CD8-positive, alpha-beta memory T cell (primary cell): ENCODE measurements around the gene MFSD2A. TPM values are rescaled to one million over a fixed set of nuclear protein-coding genes. Genes with fewer than 3 reads are reported as not detected.
"Not testable (repeated sequence)": the region's sequence is repeated elsewhere in the genome, so short reads cannot be mapped to it uniquely, and the experiment has no call there.

Experiments used
- CTCF ChIA-PET: fragments of 350-600 bp; sonication (Branson Sonifier 250); formaldehyde crosslinking; loops from one replicate; lab custom pipeline; 2021; ENCODE audit warnings: antibody characterized with exemption; lab: Charles Lee
- POLR2A ChIA-PET: fragments of 350-600 bp; sonication (Branson Sonifier 250); formaldehyde crosslinking; loops from one replicate; lab custom pipeline; 2021; ENCODE audit warnings: antibody characterized with exemption; lab: Charles Lee
- DNase-seq, 5 donors: peaks; one replicate each; pipeline versions ENCODE4 v3.0.0 to v3.0.0-alpha.2; 2020 to 2022; ENCODE audit warnings: mixed read lengths in 1 of 5
- H3K27ac ChIP-seq: one replicate; pipeline ENCODE4 v1.7.0; 2013; ENCODE audit warnings: low read depth, mild to moderate bottlenecking, low read length, moderate library complexity
- H3K27me3 ChIP-seq: 2 replicates; pipeline ENCODE4 v1.7.0; 2013; ENCODE audit warnings: low read length, mild to moderate bottlenecking; ENCODE audit not compliant: insufficient read depth, poor library complexity, severe bottlenecking
- H3K36me3 ChIP-seq: 2 replicates; pipeline ENCODE4 v1.7.0; 2013; ENCODE audit warnings: mild to moderate bottlenecking, low read length, moderate library complexity; ENCODE audit not compliant: insufficient read depth
- H3K4me1 ChIP-seq: 2 replicates; pipeline ENCODE4 v1.7.0; 2013; ENCODE audit warnings: mild to moderate bottlenecking, low read length, moderate library complexity; ENCODE audit not compliant: insufficient read depth
- H3K4me3 ChIP-seq: 2 replicates; pipeline ENCODE4 v1.7.0; 2013; ENCODE audit warnings: mild to moderate bottlenecking, low read length
- H3K9me3 ChIP-seq: 2 replicates; pipeline ENCODE4 v1.7.0; 2013; ENCODE audit warnings: mild to moderate bottlenecking, low read length
- H3K27ac Mint-ChIP-seq, 8 donors: one replicate each; pipeline ENCODE4 v1.8.0; 2020 to 2021; ENCODE audit warnings: mixed read lengths in 8 of 8, mild to moderate bottlenecking in 6 of 8, inconsistent platforms in 3 of 8, moderate library complexity in 3 of 8
- H3K27me3 Mint-ChIP-seq, 2 donors: one replicate each; pipeline ENCODE4 v1.8.0; 2020 to 2021; ENCODE audit warnings: mixed read lengths in 2 of 2, mild to moderate bottlenecking in 1 of 2, moderate library complexity in 1 of 2
- H3K36me3 Mint-ChIP-seq, 3 donors: one replicate each; pipeline ENCODE4 v1.8.0; 2020 to 2021; ENCODE audit warnings: mixed read lengths in 3 of 3, inconsistent platforms in 1 of 3, mild to moderate bottlenecking in 1 of 3
- H3K4me1 Mint-ChIP-seq, 3 donors: one replicate each; pipeline ENCODE4 v1.8.0; 2020 to 2021; ENCODE audit warnings: mixed read lengths in 3 of 3, inconsistent platforms in 1 of 3, mild to moderate bottlenecking in 1 of 3
- H3K4me3 Mint-ChIP-seq, 7 donors: one replicate each; pipeline ENCODE4 v1.8.0; 2020 to 2021; ENCODE audit warnings: mixed read lengths in 7 of 7, mild to moderate bottlenecking in 6 of 7, moderate library complexity in 4 of 7, inconsistent platforms in 2 of 7
- H3K9me3 Mint-ChIP-seq, 5 donors: one replicate each; pipeline ENCODE4 v1.8.0; 2020 to 2022; ENCODE audit warnings: mixed read lengths in 5 of 5, mild to moderate bottlenecking in 3 of 5, moderate library complexity in 2 of 5, inconsistent platforms in 1 of 5
- polyA plus RNA-seq: library from polyadenylated mRNA; unstranded; fragments of 300-500 nt; fragmentation: Illumina TruSeq; gene quantifications from one replicate; pipeline ENCODE4 v1.2.3, GENCODE V29; 2021
- total RNA-seq, 2 experiments: library from RNA; stranded (reverse); gene quantifications; one replicate each; pipeline ENCODE4 v1.2.3, GENCODE V29; 2021

Gene MFSD2A
- total and polyA plus RNA-seq, 3 experiments from 2014 or later, result 0.13 to 28.7 (median 23.8) TPM

DNA sequence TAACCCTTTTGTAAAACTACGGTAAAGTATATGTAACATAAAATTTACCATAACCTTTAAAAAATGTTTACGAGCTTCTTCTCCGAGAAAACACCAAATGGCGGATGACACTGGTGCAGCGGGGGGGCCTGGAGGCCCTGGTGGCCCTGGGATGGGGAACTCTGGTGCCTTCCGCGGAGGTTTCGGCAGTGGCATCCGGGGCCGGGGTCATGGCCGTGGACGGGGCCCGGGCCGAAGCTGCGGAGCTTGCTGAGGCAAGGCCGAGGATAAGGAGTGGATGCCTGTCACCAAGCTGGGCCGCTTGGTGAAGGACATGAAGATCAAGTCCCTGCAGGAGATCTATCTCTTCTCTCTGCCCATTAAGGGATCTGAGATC is 7.5 kb downstream of the MFSD2A start:
- ChIA-PET CTCF (interaction anchor here (0.7 to 1.2 kb wide), 2 partner anchors 10 to 11 kb away, joined by 3 read pairs; no protein-coding TSS in a partner anchor), POLR2A (no interaction called here)
- Histone ChIP-seq H3K36me3 (no peaks in the 10 kb centered on the region), H3K9me3 (no peaks in the 10 kb centered on the region), H3K27ac (no peak overlapping the region), H3K4me1 (no peaks in the 10 kb centered on the region), H3K4me3 (no peak overlapping the region), H3K27me3 (no peaks in the 10 kb centered on the region)
- Mint-ChIP-seq H3K27ac (no peak overlapping the region), H3K9me3 (no peaks in the 10 kb centered on the region), H3K36me3 (no peaks in the 10 kb centered on the region), H3K4me1 (no peaks in the 10 kb centered on the region), H3K27me3 (peaks cover 0 to 1% of the 10 kb centered on the region in 2 donors), H3K4me3 (no peak overlapping the region)
- DNase-seq, result no peak

DNA sequence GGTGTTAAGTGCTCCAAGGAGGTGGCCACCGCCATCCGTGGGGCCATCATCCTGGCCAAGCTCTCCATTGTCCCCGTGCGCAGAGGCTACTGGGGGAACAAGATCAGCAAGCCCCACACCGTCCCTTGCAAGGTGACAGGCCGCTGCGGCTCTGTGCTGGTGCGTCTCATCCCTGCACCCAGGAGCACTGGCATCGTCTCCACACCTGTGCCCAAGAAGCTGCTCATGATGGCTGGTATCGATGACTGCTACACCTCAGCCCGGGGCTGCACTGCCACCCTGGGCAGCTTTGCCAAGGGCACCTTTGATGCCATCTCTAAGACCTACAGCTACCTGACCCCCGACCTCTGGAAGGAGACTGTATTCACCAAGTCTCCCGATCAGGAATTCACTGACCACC is 8.0 kb downstream of the MFSD2A start:
- H3K4me3 ChIP-seq, H3K27me3 ChIP-seq, H3K36me3 ChIP-seq, H3K27me3 Mint-ChIP-seq, DNase-seq, H3K27ac ChIP-seq, H3K36me3 Mint-ChIP-seq, H3K4me1 Mint-ChIP-seq, H3K27ac Mint-ChIP-seq, H3K4me1 ChIP-seq, POLR2A ChIA-PET, H3K9me3 Mint-ChIP-seq, H3K4me3 Mint-ChIP-seq, H3K9me3 ChIP-seq: not testable (repeated sequence)
- CTCF ChIA-PET, result interaction anchor here (0.7 to 1.2 kb wide), 2 partner anchors 9 to 11 kb away, joined by 3 read pairs; no protein-coding TSS in a partner anchor

DNA sequence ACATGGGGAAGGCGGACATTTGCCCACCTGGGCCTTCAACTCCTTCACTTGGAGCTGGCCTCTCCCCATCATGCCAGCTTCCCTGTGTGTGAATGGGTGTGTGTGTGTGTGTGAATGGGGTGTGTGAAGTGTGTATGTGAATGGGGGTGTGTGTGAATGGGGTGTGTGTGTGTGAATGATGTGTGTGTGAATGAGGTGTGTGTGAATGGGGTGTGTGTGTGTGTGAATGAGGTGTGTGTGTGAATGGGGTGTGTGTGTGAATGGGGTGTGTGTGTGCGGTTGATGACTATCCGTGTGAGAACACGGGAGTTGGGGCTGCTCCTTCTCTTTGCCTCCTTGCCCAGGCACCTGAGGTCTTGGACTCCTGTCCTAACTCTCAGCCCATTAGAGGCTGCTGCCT is 9.6 kb downstream of the MFSD2A start:
- Histone ChIP-seq H3K27me3 (no peaks in the 10 kb centered on the region), H3K4me3 (no peak overlapping the region), H3K27ac (no peak overlapping the region), H3K9me3 (no peaks in the 10 kb centered on the region), H3K36me3 (no peaks in the 10 kb centered on the region), H3K4me1 (no peaks in the 10 kb centered on the region)
- ChIA-PET POLR2A (no interaction called here), CTCF (interaction anchor here (1.3 kb wide), 1 partner anchor 9 kb away, joined by 5 read pairs; no protein-coding TSS in a partner anchor)
- DNase-seq, result no peak
- no peak overlapping the region for H3K27ac Mint-ChIP-seq
- H3K36me3 Mint-ChIP-seq, result no peaks in the 10 kb centered on the region
- H3K27me3 Mint-ChIP-seq, result no peaks in the 10 kb centered on the region
- H3K4me3 Mint-ChIP-seq, result no peak overlapping the region
- no peaks in the 10 kb centered on the region for H3K9me3 Mint-ChIP-seq
- no peaks in the 10 kb centered on the region for H3K4me1 Mint-ChIP-seq

DNA sequence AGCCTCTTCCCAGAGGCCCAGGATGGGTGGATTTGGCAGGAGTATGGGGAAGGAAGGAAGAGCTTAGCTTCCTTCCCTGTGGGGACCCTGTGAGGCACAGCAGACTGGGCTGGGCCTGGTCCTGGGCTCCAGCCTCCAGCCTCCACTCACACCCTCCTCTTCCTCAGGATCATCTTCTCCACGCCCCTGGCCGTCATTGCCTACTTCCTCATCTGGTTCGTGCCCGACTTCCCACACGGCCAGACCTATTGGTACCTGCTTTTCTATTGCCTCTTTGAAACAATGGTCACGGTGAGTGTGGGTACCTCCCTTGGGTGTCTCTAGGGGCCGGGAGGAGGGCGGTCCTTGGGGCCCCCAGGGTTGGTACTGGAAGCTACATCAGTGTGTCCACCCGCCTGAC is 10.1 kb downstream of the MFSD2A start:
- no peaks in the 10 kb centered on the region for H3K36me3 Mint-ChIP-seq
- POLR2A ChIA-PET, result no interaction called here
- Histone ChIP-seq H3K27me3 (no peaks in the 10 kb centered on the region), H3K4me3 (no peak overlapping the region), H3K4me1 (no peaks in the 10 kb centered on the region), H3K27ac (no peak overlapping the region), H3K9me3 (no peaks in the 10 kb centered on the region), H3K36me3 (no peaks in the 10 kb centered on the region)
- no peaks in the 10 kb centered on the region for H3K4me1 Mint-ChIP-seq
- CTCF ChIA-PET, result interaction anchor here (1.3 kb wide), 1 partner anchor 9 kb away, joined by 5 read pairs; no protein-coding TSS in a partner anchor
- H3K27ac Mint-ChIP-seq, result peak overlapping the region in 1 of 8 donors; percentile 81
- H3K27me3 Mint-ChIP-seq, result no peaks in the 10 kb centered on the region
- no peak overlapping the region for H3K4me3 Mint-ChIP-seq
- no peak for DNase-seq
- no peaks in the 10 kb centered on the region for H3K9me3 Mint-ChIP-seq

DNA sequence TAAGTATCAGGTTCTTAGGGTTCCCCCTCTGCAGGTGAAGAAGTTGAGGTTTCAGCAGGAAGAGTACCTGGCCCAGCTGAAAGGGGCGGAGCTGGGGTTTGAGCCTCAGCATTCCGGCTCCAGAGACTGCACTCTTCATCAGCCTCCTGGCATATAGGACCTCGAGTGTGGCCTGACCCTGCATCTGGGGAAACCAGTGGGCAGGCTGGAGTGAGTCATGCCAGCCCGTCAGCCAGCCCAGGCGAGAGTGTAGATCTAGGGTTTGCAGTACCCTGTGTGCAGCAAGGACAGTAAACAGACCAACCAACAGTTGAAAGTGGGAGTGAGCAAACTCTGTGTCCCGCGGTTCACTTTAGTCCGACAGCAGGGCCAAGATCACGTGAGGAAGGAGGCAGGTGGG is 14.1 kb downstream of the MFSD2A start:
- no peak for DNase-seq
- POLR2A ChIA-PET, result no interaction called here
- H3K4me1 Mint-ChIP-seq, result peaks cover 5 to 6% (median 5%) of the 10 kb centered on the region in 3 donors
- no peak overlapping the region for H3K4me3 ChIP-seq
- H3K4me1 ChIP-seq, result no peaks in the 10 kb centered on the region
- CTCF ChIA-PET, result interaction anchor here (10.4 kb wide), 1 partner anchor 49 kb away, joined by 75 read pairs; no protein-coding TSS in a partner anchor
- H3K36me3 ChIP-seq, result no peaks in the 10 kb centered on the region
- peak overlapping the region in 1 of 8 donors; percentile 23 for H3K27ac Mint-ChIP-seq
- no peaks in the 10 kb centered on the region for H3K36me3 Mint-ChIP-seq
- no peaks in the 10 kb centered on the region for H3K9me3 Mint-ChIP-seq
- no peak overlapping the region for H3K27ac ChIP-seq
- H3K27me3 ChIP-seq, result no peaks in the 10 kb centered on the region
- H3K27me3 Mint-ChIP-seq, result peaks cover 0 to 2% of the 10 kb centered on the region in 2 donors
- H3K4me3 Mint-ChIP-seq, result no peak overlapping the region
- no peaks in the 10 kb centered on the region for H3K9me3 ChIP-seq

DNA sequence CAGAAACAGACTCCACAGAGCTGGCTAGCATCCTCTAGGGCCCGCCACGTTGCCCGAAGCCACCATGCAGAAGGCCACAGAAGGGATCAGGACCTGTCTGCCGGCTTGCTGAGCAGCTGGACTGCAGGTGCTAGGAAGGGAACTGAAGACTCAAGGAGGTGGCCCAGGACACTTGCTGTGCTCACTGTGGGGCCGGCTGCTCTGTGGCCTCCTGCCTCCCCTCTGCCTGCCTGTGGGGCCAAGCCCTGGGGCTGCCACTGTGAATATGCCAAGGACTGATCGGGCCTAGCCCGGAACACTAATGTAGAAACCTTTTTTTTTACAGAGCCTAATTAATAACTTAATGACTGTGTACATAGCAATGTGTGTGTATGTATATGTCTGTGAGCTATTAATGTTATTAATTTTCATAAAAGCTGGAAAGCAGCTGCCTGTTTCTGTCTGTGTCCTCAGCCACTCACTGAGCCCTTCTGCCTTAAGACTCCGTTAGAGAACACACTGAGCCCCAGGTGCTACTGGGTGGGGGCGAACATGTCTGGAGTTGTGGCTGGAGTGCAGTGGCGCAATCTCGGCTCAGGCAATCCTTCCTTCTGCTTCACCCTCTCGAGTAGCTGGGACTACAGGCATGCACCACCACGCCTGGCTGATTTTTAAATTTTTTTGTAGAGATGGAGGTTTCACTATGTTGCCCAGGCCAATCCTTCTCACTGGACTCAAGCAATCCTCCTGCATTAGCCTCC is 14.8 kb downstream of the MFSD2A start:
- peaks cover 5 to 6% (median 5%) of the 10 kb centered on the region in 3 donors for H3K4me1 Mint-ChIP-seq
- Histone ChIP-seq H3K4me3 (no peak overlapping the region), H3K27me3 (no peaks in the 10 kb centered on the region), H3K36me3 (no peaks in the 10 kb centered on the region), H3K9me3 (no peaks in the 10 kb centered on the region), H3K27ac (no peak overlapping the region), H3K4me1 (no peaks in the 10 kb centered on the region)
- no peak for DNase-seq
- no peaks in the 10 kb centered on the region for H3K9me3 Mint-ChIP-seq
- no peak overlapping the region for H3K4me3 Mint-ChIP-seq
- H3K36me3 Mint-ChIP-seq, result no peaks in the 10 kb centered on the region
- peak overlapping the region in 1 of 8 donors; percentile 61 for H3K27ac Mint-ChIP-seq
- ChIA-PET CTCF (interaction anchor here (1.2 to 10.4 kb wide), 2 partner anchors 50 to 170 kb away, joined by 3 to 75 read pairs; no protein-coding TSS in a partner anchor), POLR2A (no interaction called here)
- H3K27me3 Mint-ChIP-seq, result peaks cover 0 to 2% of the 10 kb centered on the region in 2 donors

DNA sequence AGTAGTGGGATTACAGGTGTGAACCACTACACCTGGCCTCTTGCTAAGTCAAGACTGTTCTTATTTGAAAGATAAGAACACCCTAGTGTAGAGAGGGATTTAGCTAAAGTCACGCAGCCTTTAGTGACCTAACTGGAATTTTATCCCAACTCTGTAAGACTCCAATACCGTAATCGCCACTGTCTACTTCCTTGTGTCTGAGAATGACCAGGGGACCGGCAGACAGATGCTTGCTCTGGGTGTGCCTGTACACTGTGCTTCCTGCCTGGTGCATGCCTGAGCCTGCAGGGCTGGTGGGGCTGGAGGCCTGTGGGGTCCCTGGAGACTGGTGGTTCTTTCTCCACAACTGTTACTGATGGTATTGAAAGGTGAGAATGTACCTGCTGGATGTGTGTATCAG is 15.3 kb downstream of the MFSD2A start:
- Mint-ChIP-seq H3K4me1 (peaks cover 5 to 6% (median 5%) of the 10 kb centered on the region in 3 donors), H3K9me3 (no peaks in the 10 kb centered on the region), H3K4me3 (no peak overlapping the region), H3K27me3 (peaks cover 0 to 2% of the 10 kb centered on the region in 2 donors), H3K36me3 (no peaks in the 10 kb centered on the region), H3K27ac (peak overlapping the region in 1 of 8 donors; percentile 61)
- no peaks in the 10 kb centered on the region for H3K27me3 ChIP-seq
- no peak overlapping the region for H3K27ac ChIP-seq
- ChIA-PET CTCF (interaction anchor here (1.2 to 10.4 kb wide), 2 partner anchors 50 to 170 kb away, joined by 3 to 75 read pairs; no protein-coding TSS in a partner anchor), POLR2A (no interaction called here)
- H3K4me1 ChIP-seq, result no peaks in the 10 kb centered on the region
- DNase-seq, result no peak
- H3K9me3 ChIP-seq, result no peaks in the 10 kb centered on the region
- no peak overlapping the region for H3K4me3 ChIP-seq
- no peaks in the 10 kb centered on the region for H3K36me3 ChIP-seq

DNA sequence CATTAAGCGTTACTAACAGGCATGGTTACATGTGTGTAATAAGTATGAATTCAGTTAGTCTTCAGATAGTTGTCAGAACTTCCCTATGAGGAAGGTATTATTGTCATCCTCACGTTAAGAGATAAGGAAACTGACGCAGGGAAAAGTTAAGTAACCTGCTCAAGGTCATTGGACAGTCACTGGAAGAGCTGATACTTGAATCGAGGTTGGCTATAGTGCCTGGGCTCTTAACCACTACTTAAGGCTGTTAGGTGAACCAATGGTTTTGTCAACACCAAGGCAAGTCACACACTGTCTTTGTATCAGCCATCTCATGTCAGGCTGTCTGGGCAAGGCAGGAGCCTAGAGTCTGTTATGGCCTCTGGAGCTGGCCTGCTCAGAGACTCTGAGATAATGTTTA is 16.2 kb downstream of the MFSD2A start:
- H3K4me3 ChIP-seq, result no peak overlapping the region
- peaks cover 5 to 6% (median 5%) of the 10 kb centered on the region in 3 donors for H3K4me1 Mint-ChIP-seq
- H3K27ac Mint-ChIP-seq, result no peak overlapping the region
- DNase-seq, result no peak
- no peaks in the 10 kb centered on the region for H3K27me3 ChIP-seq
- H3K9me3 Mint-ChIP-seq, result no peaks in the 10 kb centered on the region
- H3K4me3 Mint-ChIP-seq, result no peak overlapping the region
- CTCF ChIA-PET, result interaction anchor here (2.3 to 10.4 kb wide), 3 partner anchors 51 to 154 kb away, joined by 8 to 75 read pairs (median 55); partner anchors contain the start of gene MYCL
- H3K27me3 Mint-ChIP-seq, result peaks cover 0 to 2% of the 10 kb centered on the region in 2 donors
- no peak overlapping the region for H3K27ac ChIP-seq
- H3K9me3 ChIP-seq, result no peaks in the 10 kb centered on the region
- no peaks in the 10 kb centered on the region for H3K36me3 ChIP-seq
- H3K36me3 Mint-ChIP-seq, result no peaks in the 10 kb centered on the region
- POLR2A ChIA-PET, result no interaction called here
- H3K4me1 ChIP-seq, result no peaks in the 10 kb centered on the region
